ENCODE results near the gene TAF7L. TPM values are rescaled to one million over a fixed set of nuclear protein-coding genes. Genes with fewer than 3 reads are reported as not detected.

Gene TAF7L
- total and polyA plus RNA-seq, 2 donors (not counting 1 experiment from before 2014, with no cell fraction given) = 0.10 TPM; not detected in 1

DNA sequence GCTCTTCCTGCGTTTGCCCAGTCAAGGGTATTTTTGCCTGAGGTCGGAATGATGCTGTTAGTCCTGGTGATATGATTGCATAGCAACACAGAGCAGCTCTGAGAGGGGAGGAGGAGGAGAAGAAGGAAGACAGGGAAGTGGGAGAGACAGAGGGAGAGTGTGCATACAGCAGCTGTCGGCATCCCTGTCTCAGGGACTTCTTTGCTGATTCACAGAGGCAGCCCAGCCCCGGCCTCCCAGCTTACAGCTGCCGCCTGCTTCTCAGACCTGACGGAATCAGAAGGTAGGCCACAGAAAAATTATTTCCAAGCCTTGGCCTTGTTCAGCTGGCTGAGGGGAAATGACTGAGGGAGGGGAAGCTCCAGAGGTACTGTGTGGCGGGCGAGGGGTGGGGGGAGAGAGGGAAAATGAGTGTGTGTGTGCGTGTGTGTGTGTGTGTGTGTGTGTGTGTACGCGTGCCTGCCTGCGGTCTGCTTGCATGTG, 71.2 kb downstream of the TAF7L start:
- Histone ChIP-seq H3K36me3 (replicated peaks in 1 of 2; ENCODE audit: control extremely low read depth in 1 of 2, control insufficient read depth in 1 of 2, extremely low read depth in 1 of 2, insufficient read depth in 2 of 2, low read length in 1 of 2) (no peaks in the 10 kb centered on the region), H3K27ac (ENCODE audit: low read length in 2 of 2) (no peak overlapping the region), H3K9me3 (ENCODE audit: control extremely low read depth in 1 of 3, control insufficient read depth in 2 of 3, insufficient read depth in 1 of 3, low read length in 2 of 3) (no peaks in the 10 kb centered on the region), H2AFZ (ENCODE audit: insufficient read depth, low read depth, low read length, poor library complexity, severe bottlenecking) (no peak overlapping the region), H3K4me2 (replicated peaks; ENCODE audit: low read depth, low read length, poor library complexity, severe bottlenecking) (no peak overlapping the region), H3K4me1 (ENCODE audit: control insufficient read depth in 2 of 2, insufficient read depth in 2 of 2, low read length in 2 of 2) (no peaks in the 10 kb centered on the region), H4K20me1 (ENCODE audit: control insufficient read depth, insufficient read depth, low read length, poor library complexity, severe bottlenecking) (no peaks in the 10 kb centered on the region), H3K27me3 (replicated peaks in 1 of 4; ENCODE audit: control extremely low read depth in 1 of 4, control insufficient read depth in 3 of 4, insufficient read depth in 4 of 4, low read length in 3 of 4) (no peaks in the 10 kb centered on the region), H3K4me3 (ENCODE audit: control extremely low read depth in 1 of 5, extremely low read depth in 1 of 5, insufficient read depth in 1 of 5, low read depth in 2 of 5, low read length in 4 of 5) (no peak overlapping the region), H3K9ac (ENCODE audit: low read length) (no peak overlapping the region), H3K79me2 (ENCODE audit: control insufficient read depth, insufficient read depth, low read length) (no peaks in the 10 kb centered on the region)
- WGBS (ENCODE audit: insufficient coverage) = 15% methylated on average over 5 of the region's 12 CpGs
- DNase-seq (no peak), ATAC-seq (ENCODE audit: low read depth) (no peak)
- TF ChIP-seq, protein P1, sequence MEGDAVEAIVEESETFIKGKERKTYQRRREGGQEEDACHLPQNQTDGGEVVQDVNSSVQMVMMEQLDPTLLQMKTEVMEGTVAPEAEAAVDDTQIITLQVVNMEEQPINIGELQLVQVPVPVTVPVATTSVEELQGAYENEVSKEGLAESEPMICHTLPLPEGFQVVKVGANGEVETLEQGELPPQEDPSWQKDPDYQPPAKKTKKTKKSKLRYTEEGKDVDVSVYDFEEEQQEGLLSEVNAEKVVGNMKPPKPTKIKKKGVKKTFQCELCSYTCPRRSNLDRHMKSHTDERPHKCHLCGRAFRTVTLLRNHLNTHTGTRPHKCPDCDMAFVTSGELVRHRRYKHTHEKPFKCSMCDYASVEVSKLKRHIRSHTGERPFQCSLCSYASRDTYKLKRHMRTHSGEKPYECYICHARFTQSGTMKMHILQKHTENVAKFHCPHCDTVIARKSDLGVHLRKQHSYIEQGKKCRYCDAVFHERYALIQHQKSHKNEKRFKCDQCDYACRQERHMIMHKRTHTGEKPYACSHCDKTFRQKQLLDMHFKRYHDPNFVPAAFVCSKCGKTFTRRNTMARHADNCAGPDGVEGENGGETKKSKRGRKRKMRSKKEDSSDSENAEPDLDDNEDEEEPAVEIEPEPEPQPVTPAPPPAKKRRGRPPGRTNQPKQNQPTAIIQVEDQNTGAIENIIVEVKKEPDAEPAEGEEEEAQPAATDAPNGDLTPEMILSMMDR (IDR thresholded peaks at IDR 0.05) = no peak
- TF ChIP-seq EZH2 (IDR thresholded peaks at IDR 0.05; ENCODE audit: borderline replicate concordance, insufficient read depth, low read depth, low read length, poor library complexity, severe bottlenecking) = no peak
- Mint-ChIP-seq H3K4me3 (no peak overlapping the region), H3K4me1 (peaks cover 5% of the 10 kb centered on the region), H3K27me3 (peaks cover 3% of the 10 kb centered on the region), H3K27ac (no peak overlapping the region), H3K9me3 (ENCODE audit: insufficient read depth) (no peaks in the 10 kb centered on the region)
- POLR2A ChIA-PET = no interaction called here
- CTCF ChIA-PET = no interaction called here
- intact Hi-C loops (cut with micrococcal nuclease) = no loop called here

DNA sequence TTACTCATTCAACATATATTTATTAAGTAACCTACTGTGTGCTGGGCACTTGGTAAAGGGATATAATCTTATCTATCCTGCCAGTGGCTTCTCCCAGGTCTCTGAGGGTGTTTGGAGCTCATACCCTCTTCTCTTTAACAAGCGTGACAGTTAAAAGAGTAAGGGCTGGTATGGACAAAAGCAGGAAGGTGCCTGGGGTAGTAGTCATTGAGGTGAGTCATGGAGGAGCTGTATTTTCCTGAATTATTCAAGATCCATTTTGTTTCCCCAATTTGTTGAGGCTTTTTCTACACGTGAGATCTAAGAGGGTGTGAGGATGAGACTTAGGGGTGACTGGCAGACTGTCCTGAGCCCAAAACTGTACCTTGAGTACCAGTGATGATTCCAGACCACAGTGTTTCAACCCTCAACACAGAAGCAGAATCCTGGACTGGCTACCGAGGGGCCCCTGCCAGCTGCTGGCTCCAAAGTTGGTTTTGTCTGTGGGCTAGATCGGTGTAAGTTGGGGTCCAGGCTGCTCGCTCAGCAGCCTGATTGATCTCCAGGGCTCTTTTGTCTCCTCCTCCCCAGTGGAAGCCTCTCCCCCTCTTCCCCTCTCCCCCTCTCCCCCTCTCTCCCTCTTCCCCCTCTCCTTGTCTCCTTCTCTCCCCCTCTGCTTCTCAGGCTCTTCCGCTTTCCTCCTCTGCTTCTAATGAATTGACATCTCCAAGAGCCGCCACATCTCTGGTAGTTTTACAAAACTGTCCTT, 71.8 kb downstream of the TAF7L start, which contains the start of gene DRP2:
DRP2 (plus strand) TSS at position 671 of the 748 bp plus-strand sequence. CDS start 11,862 bp downstream, outside the sequence.
- Histone ChIP-seq H3K79me2 (ENCODE audit: control insufficient read depth, insufficient read depth, low read length) (no peaks in the 10 kb centered on the region), H3K4me2 (replicated peaks; ENCODE audit: low read depth, low read length, poor library complexity, severe bottlenecking) (no peak within 1 kb of the TSS), H3K27me3 (replicated peaks in 1 of 4; ENCODE audit: control extremely low read depth in 1 of 4, control insufficient read depth in 3 of 4, insufficient read depth in 4 of 4, low read length in 3 of 4) (no peaks in the 10 kb centered on the region), H4K20me1 (ENCODE audit: control insufficient read depth, insufficient read depth, low read length, poor library complexity, severe bottlenecking) (no peaks in the 10 kb centered on the region), H3K4me3 (ENCODE audit: control extremely low read depth in 1 of 5, extremely low read depth in 1 of 5, insufficient read depth in 1 of 5, low read depth in 2 of 5, low read length in 4 of 5) (no peak within 1 kb of the TSS), H3K9ac (ENCODE audit: low read length) (no peak within 1 kb of the TSS), H3K27ac (ENCODE audit: low read length in 2 of 2) (no peak within 1 kb of the TSS), H3K4me1 (ENCODE audit: control insufficient read depth in 2 of 2, insufficient read depth in 2 of 2, low read length in 2 of 2) (no peaks in the 10 kb centered on the region), H3K36me3 (replicated peaks in 1 of 2; ENCODE audit: control extremely low read depth in 1 of 2, control insufficient read depth in 1 of 2, extremely low read depth in 1 of 2, insufficient read depth in 2 of 2, low read length in 1 of 2) (no peaks in the 10 kb centered on the region), H2AFZ (ENCODE audit: insufficient read depth, low read depth, low read length, poor library complexity, severe bottlenecking) (no peak within 1 kb of the TSS), H3K9me3 (ENCODE audit: control extremely low read depth in 1 of 3, control insufficient read depth in 2 of 3, insufficient read depth in 1 of 3, low read length in 2 of 3) (no peaks in the 10 kb centered on the region)
- POLR2A ChIA-PET = no interaction called here
- CTCF ChIA-PET = no interaction called here
- ATAC-seq (ENCODE audit: low read depth) = no peak
- peaks cover 5% of the 10 kb centered on the region for H3K4me1 Mint-ChIP-seq
- H3K4me3 Mint-ChIP-seq = no peak within 1 kb of the TSS
- TF ChIP-seq, protein P1 (IDR thresholded peaks at IDR 0.05) = no peak
- TF ChIP-seq EZH2 (IDR thresholded peaks at IDR 0.05; ENCODE audit: borderline replicate concordance, insufficient read depth, low read depth, low read length, poor library complexity, severe bottlenecking) = no peak
- H3K27ac Mint-ChIP-seq = no peak within 1 kb of the TSS
- H3K27me3 Mint-ChIP-seq = peaks cover 3% of the 10 kb centered on the region
- intact Hi-C loops (cut with micrococcal nuclease) = no loop called here
- DNase-seq = no peak
- no CpG with 5 or more reads among the region's 7 CpGs for WGBS (ENCODE audit: insufficient coverage)
- no peaks in the 10 kb centered on the region for H3K9me3 Mint-ChIP-seq (ENCODE audit: insufficient read depth)
